Measurements from ENCODE around the gene HHAT. TPM values are rescaled to one million over a fixed set of nuclear protein-coding genes. Genes with fewer than 3 reads are reported as not detected.

The HHAT gene
- total and polyA plus RNA-seq, 4 experiments from 2014 or later: 4.3 to 6.8 (median 5.8) TPM

DNA sequence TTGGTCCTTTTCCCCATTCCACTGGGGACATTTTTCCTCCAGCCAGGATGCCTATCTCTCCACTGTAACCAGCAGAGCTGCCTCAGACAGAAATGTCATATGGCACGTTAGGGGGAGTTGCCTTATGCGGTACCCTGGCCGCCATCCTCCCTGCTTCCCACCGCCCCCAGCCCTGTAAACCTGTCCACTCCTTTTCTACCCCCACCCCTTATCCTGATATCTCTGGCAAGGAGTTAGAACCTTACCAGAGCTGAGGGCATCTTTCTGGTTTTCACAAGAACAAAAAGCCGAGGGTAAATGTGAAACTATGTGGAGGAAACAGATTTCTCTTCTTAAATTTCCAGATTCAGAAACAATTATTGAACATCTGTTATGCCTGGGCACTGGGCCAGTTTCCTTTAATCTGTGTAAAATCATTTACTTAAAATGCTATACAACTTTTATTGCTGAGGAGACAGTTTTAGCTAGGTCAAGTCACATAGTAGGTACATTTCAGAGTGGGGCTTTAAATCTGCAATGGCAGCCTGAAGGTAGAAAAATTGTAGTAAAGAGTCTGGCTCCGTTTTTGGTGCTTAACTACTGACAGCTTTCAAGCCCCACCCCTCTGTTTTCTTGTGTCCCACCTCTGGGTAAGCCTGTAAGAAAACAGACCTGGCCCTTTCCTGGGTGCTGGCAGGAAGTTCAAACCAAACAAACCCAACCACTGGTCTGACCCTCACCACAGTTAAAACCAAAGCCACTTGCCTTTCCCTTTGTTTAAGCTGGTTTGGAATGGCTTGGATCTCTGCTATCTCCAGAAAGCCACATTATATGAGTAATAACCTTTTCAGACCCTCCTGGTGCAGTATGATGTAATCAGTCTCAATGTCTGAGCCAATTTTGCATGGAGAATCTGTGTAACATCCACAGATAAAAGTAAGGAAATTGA is 319.0 kb downstream of the HHAT start:
- Mint-ChIP-seq H3K4me3 (no peak overlapping the region), H3K9me3 (no peaks in the 10 kb centered on the region), H3K27me3 (no peaks in the 10 kb centered on the region), H3K4me1 (peaks cover 0 to 13% (median 3%) of the 10 kb centered on the region in 4 donors), H3K36me3 (no peaks in the 10 kb centered on the region), H3K27ac (peak overlapping the region in 2 of 7 donors; percentile 10 to 41)
- DNase-seq: no peak
- Histone ChIP-seq H3K4me3 (ENCODE audit: low read length in 2 of 2) (no peak overlapping the region), H3K9me3 (ENCODE audit: control insufficient read depth in 1 of 2, low read length in 2 of 2) (no peaks in the 10 kb centered on the region), H3K36me3 (ENCODE audit: insufficient read depth, low read length) (no peaks in the 10 kb centered on the region), H3K4me1 (ENCODE audit: insufficient read depth, low read length) (peaks cover 5% of the 10 kb centered on the region), H3K27me3 (ENCODE audit: insufficient read depth, low read length) (no peaks in the 10 kb centered on the region), H3K27ac (ENCODE audit: low read depth, low read length) (no peak overlapping the region)
- ChIA-PET POLR2A (ENCODE audit: partially characterized antibody) (no interaction called here), CTCF (ENCODE audit: partially characterized antibody) (no interaction called here)
- intact Hi-C loops (cut with micrococcal nuclease): no loop called here

- Histone ChIP-seq H3K9me3 (ENCODE audit: control insufficient read depth in 1 of 2, low read length in 2 of 2) (no peaks in the 10 kb centered on the region), H3K4me1 (ENCODE audit: insufficient read depth, low read length) (peaks cover 5% of the 10 kb centered on the region), H3K4me3 (ENCODE audit: low read length in 2 of 2) (no peak overlapping the region), H3K27ac (ENCODE audit: low read depth, low read length) (no peak overlapping the region), H3K27me3 (ENCODE audit: insufficient read depth, low read length) (no peaks in the 10 kb centered on the region), H3K36me3 (ENCODE audit: insufficient read depth, low read length) (no peaks in the 10 kb centered on the region)
- H3K27ac Mint-ChIP-seq: peak overlapping the region in 1 of 7 donors; percentile 6
- DNase-seq: no peak
- no peak overlapping the region for H3K4me3 Mint-ChIP-seq
- H3K9me3 Mint-ChIP-seq: peaks cover 0 to 1% (median 0%) of the 10 kb centered on the region in 8 donors
- intact Hi-C loops (cut with micrococcal nuclease): no loop called here
- ChIA-PET POLR2A (ENCODE audit: partially characterized antibody) (no interaction called here), CTCF (ENCODE audit: partially characterized antibody) (no interaction called here)
- H3K4me1 Mint-ChIP-seq: peaks cover 0 to 13% (median 3%) of the 10 kb centered on the region in 4 donors
- no peaks in the 10 kb centered on the region for H3K36me3 Mint-ChIP-seq
- H3K27me3 Mint-ChIP-seq: no peaks in the 10 kb centered on the region
These were observed 320.0 kb downstream of the HHAT start for GRCh38 chr1:210648588-210649269.

DNA sequence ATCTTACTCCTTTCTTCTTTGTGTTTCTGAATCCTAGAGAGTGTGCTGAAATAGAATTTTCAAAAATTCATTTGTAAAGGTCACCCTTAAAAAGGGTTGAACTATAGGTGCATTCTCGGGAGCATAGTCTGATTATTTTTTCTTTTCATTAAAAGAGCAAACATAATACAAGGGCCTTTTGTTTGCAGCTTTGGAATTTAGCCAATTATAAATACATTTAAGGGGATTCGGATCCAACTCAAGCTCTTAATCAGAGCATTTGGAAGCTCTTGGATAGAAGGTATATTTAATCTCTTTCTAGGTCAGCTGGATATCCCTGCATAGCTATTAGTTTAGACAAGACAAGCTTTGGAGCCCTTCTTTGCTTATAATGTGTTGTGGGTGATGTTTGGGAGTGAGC is 321.7 kb downstream of the HHAT start:
- Mint-ChIP-seq H3K4me1 (peaks cover 0 to 13% (median 3%) of the 10 kb centered on the region in 4 donors), H3K27me3 (no peaks in the 10 kb centered on the region), H3K4me3 (no peak overlapping the region), H3K27ac (no peak overlapping the region), H3K9me3 (peaks cover 0 to 4% (median 0%) of the 10 kb centered on the region in 8 donors), H3K36me3 (no peaks in the 10 kb centered on the region)
- intact Hi-C loops (cut with micrococcal nuclease): no loop called here
- Histone ChIP-seq H3K27ac (ENCODE audit: low read depth, low read length) (no peak overlapping the region), H3K27me3 (ENCODE audit: insufficient read depth, low read length) (no peaks in the 10 kb centered on the region), H3K4me3 (ENCODE audit: low read length in 2 of 2) (no peak overlapping the region), H3K9me3 (ENCODE audit: control insufficient read depth in 1 of 2, low read length in 2 of 2) (no peaks in the 10 kb centered on the region), H3K36me3 (ENCODE audit: insufficient read depth, low read length) (no peaks in the 10 kb centered on the region), H3K4me1 (ENCODE audit: insufficient read depth, low read length) (peaks cover 5% of the 10 kb centered on the region)
- ChIA-PET POLR2A (ENCODE audit: partially characterized antibody) (no interaction called here), CTCF (ENCODE audit: partially characterized antibody) (no interaction called here)
- DNase-seq: no peak

DNA sequence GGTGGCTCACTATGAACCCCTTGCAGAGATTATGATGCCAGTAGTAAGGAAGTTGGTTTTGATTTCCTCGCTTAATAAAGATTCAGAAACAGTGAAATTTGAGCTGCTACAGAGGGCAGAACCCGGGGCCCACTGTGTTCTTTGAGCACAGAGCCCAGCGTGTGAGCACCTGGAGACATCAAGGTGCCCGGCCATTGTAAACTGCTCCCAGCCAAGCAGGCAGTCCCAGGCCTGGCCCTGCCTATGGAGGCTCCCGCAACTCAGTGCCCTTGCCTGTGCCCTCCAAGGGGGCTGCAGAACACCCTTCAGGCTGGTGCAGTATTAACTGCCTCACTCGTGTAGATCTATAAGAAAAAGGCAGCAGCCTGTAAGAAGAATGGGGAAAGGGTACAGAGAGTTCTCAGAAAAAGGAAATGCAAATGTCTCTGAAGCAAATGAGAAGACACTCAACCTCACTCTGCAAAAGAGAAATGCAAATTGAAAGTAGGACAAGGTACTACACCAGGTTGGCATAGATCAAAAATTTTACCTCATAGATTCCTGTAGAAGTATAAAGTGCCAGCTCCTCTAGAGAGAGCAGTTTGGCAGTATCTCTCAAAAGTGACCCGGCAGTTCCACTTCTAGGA is 323.7 kb downstream of the HHAT start:
- no peak for DNase-seq
- Mint-ChIP-seq H3K4me1 (peaks cover 0 to 11% (median 1%) of the 10 kb centered on the region in 4 donors), H3K36me3 (peaks cover 0 to 2% of the 10 kb centered on the region in 2 donors), H3K27ac (no peak overlapping the region), H3K4me3 (no peak overlapping the region), H3K9me3 (peaks cover 0 to 4% (median 0%) of the 10 kb centered on the region in 8 donors), H3K27me3 (no peaks in the 10 kb centered on the region)
- intact Hi-C loops (cut with micrococcal nuclease): no loop called here
- no peak overlapping the region for H3K4me3 ChIP-seq (ENCODE audit: low read length in 2 of 2)
- no peaks in the 10 kb centered on the region for H3K27me3 ChIP-seq (ENCODE audit: insufficient read depth, low read length)
- H3K36me3 ChIP-seq (ENCODE audit: insufficient read depth, low read length): no peaks in the 10 kb centered on the region
- H3K4me1 ChIP-seq (ENCODE audit: insufficient read depth, low read length): peaks cover 3% of the 10 kb centered on the region
- ChIA-PET CTCF (ENCODE audit: partially characterized antibody) (no interaction called here), POLR2A (ENCODE audit: partially characterized antibody) (no interaction called here)
- H3K27ac ChIP-seq (ENCODE audit: low read depth, low read length): no peak overlapping the region
- no peaks in the 10 kb centered on the region for H3K9me3 ChIP-seq (ENCODE audit: control insufficient read depth in 1 of 2, low read length in 2 of 2)

DNA sequence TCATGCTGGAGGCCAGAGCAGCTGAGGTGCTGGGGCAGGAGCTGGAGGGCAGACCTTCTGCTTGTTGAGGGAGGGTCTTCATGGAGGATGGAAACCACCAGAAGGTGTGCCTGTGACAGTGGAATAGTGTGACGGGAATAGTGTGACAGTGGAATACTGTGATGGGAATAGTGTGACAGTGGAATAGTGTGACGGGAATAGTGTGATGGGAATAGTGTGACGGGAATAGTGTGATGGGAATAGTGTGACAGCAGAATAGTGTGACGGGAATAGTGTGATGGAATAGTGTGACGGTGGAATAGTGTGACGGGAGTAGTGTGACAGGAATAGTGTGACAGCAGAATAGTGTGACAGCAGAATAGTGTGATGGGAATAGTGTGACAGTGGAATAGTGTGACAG is 325.1 kb downstream of the HHAT start:
- no peak overlapping the region for H3K27ac ChIP-seq (ENCODE audit: low read depth, low read length)
- no peaks in the 10 kb centered on the region for H3K27me3 Mint-ChIP-seq
- H3K36me3 Mint-ChIP-seq: peaks cover 2 to 4% of the 10 kb centered on the region in 2 donors
- no peak for DNase-seq
- intact Hi-C loops (cut with micrococcal nuclease): no loop called here
- H3K4me3 Mint-ChIP-seq: no peak overlapping the region
- H3K36me3 ChIP-seq (ENCODE audit: insufficient read depth, low read length): no peaks in the 10 kb centered on the region
- no peak overlapping the region for H3K27ac Mint-ChIP-seq
- H3K9me3 Mint-ChIP-seq: peaks cover 0 to 4% (median 2%) of the 10 kb centered on the region in 8 donors
- no peaks in the 10 kb centered on the region for H3K4me1 ChIP-seq (ENCODE audit: insufficient read depth, low read length)
- no peak overlapping the region for H3K4me3 ChIP-seq (ENCODE audit: low read length in 2 of 2)
- H3K9me3 ChIP-seq (ENCODE audit: control insufficient read depth in 1 of 2, low read length in 2 of 2): no peaks in the 10 kb centered on the region
- POLR2A ChIA-PET (ENCODE audit: partially characterized antibody): no interaction called here
- no peaks in the 10 kb centered on the region for H3K4me1 Mint-ChIP-seq
- CTCF ChIA-PET (ENCODE audit: partially characterized antibody): no interaction called here
- no peaks in the 10 kb centered on the region for H3K27me3 ChIP-seq (ENCODE audit: insufficient read depth, low read length)

DNA sequence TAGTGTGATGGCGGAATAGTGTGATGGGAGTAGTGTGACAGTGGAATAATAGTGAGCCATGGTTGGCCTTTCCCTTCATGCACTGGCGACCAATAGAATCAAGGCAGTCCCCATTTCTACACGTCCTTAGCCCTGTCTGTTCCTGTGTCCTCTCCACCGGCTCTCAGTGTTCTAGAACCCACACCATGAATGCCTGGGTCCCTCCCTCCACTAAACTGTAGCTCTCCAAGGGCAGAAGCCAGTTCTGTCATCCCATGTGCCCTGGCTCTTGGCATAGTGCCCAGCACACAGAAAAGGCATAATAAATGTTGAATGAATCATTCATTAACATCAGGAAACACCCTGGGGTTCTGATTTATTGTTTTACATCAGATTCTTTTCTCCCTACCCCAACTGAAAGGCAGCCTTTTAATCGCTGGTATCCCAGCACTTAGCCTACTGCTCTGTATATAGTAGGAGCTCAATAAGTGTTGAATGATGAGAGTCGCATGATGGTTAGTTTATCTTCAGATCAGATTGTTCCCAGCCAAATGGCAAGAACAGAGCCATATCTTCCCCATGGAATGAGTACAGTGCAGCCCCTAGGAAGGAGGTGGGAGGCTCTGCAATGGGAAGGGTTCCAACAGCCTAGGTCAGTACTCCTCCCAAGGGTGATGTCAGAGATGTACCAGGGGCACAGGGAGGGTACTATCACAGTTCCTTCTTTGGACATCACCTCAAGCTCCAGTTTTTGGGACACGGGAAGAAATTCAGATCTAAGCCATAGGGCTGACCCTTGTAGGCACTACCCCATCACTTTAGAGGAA is 325.7 kb downstream of the HHAT start:
- no peak overlapping the region for H3K27ac ChIP-seq (ENCODE audit: low read depth, low read length)
- POLR2A ChIA-PET (ENCODE audit: partially characterized antibody): no interaction called here
- H3K36me3 ChIP-seq (ENCODE audit: insufficient read depth, low read length): no peaks in the 10 kb centered on the region
- no peaks in the 10 kb centered on the region for H3K27me3 ChIP-seq (ENCODE audit: insufficient read depth, low read length)
- H3K27me3 Mint-ChIP-seq: no peaks in the 10 kb centered on the region
- peaks cover 0 to 4% (median 2%) of the 10 kb centered on the region in 8 donors for H3K9me3 Mint-ChIP-seq
- no peak overlapping the region for H3K4me3 ChIP-seq (ENCODE audit: low read length in 2 of 2)
- CTCF ChIA-PET (ENCODE audit: partially characterized antibody): no interaction called here
- intact Hi-C loops (cut with micrococcal nuclease): no loop called here
- peak in 1 of 5 donors; percentile 5 for DNase-seq
- peaks cover 2 to 4% of the 10 kb centered on the region in 2 donors for H3K36me3 Mint-ChIP-seq
- no peaks in the 10 kb centered on the region for H3K4me1 Mint-ChIP-seq
- H3K27ac Mint-ChIP-seq: no peak overlapping the region
- H3K4me3 Mint-ChIP-seq: no peak overlapping the region
- H3K9me3 ChIP-seq (ENCODE audit: control insufficient read depth in 1 of 2, low read length in 2 of 2): no peaks in the 10 kb centered on the region
- no peaks in the 10 kb centered on the region for H3K4me1 ChIP-seq (ENCODE audit: insufficient read depth, low read length)

Measured in CD4-positive, alpha-beta memory T cell (primary cell).